Neutrophil (primary cell): Measurements from ENCODE around the gene WDR82.

Experiments used
- H3K27ac ChIP-seq: fragments of 200-600 bp; sonication (generic); 2 replicates; pipeline ENCODE4 v1.5.1; 2016; ENCODE audit warnings: mild to moderate bottlenecking, moderate library complexity
- H3K27me3 ChIP-seq: fragments of 200-600 bp; sonication (generic); 2 replicates; pipeline ENCODE4 v1.6.0; 2016; ENCODE audit warnings: mild to moderate bottlenecking
- H3K36me3 ChIP-seq: fragments of 200-600 bp; sonication (generic); 2 replicates; pipeline ENCODE4 v1.5.1; 2017
- H3K4me1 ChIP-seq, 2 experiments: fragments of 200-600 bp in 1 of 2; sonication (generic) in 1 of 2; 1 replicate in 1 of 2; 2 replicates in 1 of 2; pipeline versions ENCODE4 v1.5.1 to v1.6.1; 2013 to 2016; ENCODE audit warnings: low read depth in 1 of 2, low read length in 1 of 2, mild to moderate bottlenecking in 1 of 2, moderate library complexity in 1 of 2; ENCODE audit not compliant: control insufficient read depth in 1 of 2, insufficient read depth in 1 of 2
- H3K4me3 ChIP-seq, 2 experiments: fragments of 200-600 bp in 1 of 2; sonication (generic) in 1 of 2; 1 replicate in 1 of 2; 2 replicates in 1 of 2; pipeline ENCODE4 v1.5.1; 2013 to 2016; ENCODE audit warnings: low read depth in 1 of 2, low read length in 1 of 2, mild to moderate bottlenecking in 1 of 2, moderate library complexity in 1 of 2
- H3K9me3 ChIP-seq: fragments of 200-600 bp; sonication (generic); 2 replicates; pipeline ENCODE4 v1.5.1; 2016
- CTCF ChIP-seq: fragments of 200-600 bp; sonication (generic); IDR thresholded peaks from 2 replicates; pipeline ENCODE4 v1.5.1; 2016; ENCODE audit warnings: antibody characterized with exemption

WDR82 gene

GRCh38 chr3:52238193-52238760 lies 40.2 kb downstream of the WDR82 start:
- TF ChIP-seq CTCF: no peak
- Histone ChIP-seq H3K36me3 (peaks cover 27% of the 10 kb centered on the region), H3K4me3 (peak overlapping the region; percentile 93 to 100), H3K27me3 (no peaks in the 10 kb centered on the region), H3K9me3 (no peaks in the 10 kb centered on the region), H3K27ac (peak overlapping the region; percentile 97), H3K4me1 (peaks cover 48 to 61% of the 10 kb centered on the region in 2 experiments)

GRCh38 chr3:52237657-52238172 lies 40.7 kb downstream of the WDR82 start:
- peaks cover 53 to 60% of the 10 kb centered on the region in 2 experiments for H3K4me1 ChIP-seq
- H3K9me3 ChIP-seq: no peaks in the 10 kb centered on the region
- no peaks in the 10 kb centered on the region for H3K27me3 ChIP-seq
- peak overlapping the region; percentile 97 for H3K27ac ChIP-seq
- peak overlapping the region; percentile 93 to 100 for H3K4me3 ChIP-seq
- TF ChIP-seq CTCF: no peak
- peaks cover 33% of the 10 kb centered on the region for H3K36me3 ChIP-seq

- Histone ChIP-seq H3K9me3 (no peaks in the 10 kb centered on the region), H3K36me3 (peaks cover 38% of the 10 kb centered on the region), H3K27me3 (no peaks in the 10 kb centered on the region), H3K27ac (peak overlapping the region; percentile 97), H3K4me3 (peak overlapping the region; percentile 93 to 100), H3K4me1 (peaks cover 57 to 65% of the 10 kb centered on the region in 2 experiments)
- no peak for TF ChIP-seq CTCF
These were observed 41.3 kb downstream of the WDR82 start for GRCh38 chr3:52237006-52237656.

- Histone ChIP-seq H3K27ac (peak overlapping the region; percentile 97), H3K4me3 (peak overlapping the region; percentile 93 to 100), H3K4me1 (peaks cover 64 to 70% of the 10 kb centered on the region in 2 experiments), H3K36me3 (peaks cover 45% of the 10 kb centered on the region), H3K27me3 (no peaks in the 10 kb centered on the region), H3K9me3 (no peaks in the 10 kb centered on the region)
- TF ChIP-seq CTCF: no peak
These were observed 42.0 kb downstream of the WDR82 start for GRCh38 chr3:52236424-52236886.

- H3K27me3 ChIP-seq: no peaks in the 10 kb centered on the region
- TF ChIP-seq CTCF: no peak
- peak overlapping the region; percentile 63 for H3K27ac ChIP-seq
- no peak overlapping the region for H3K4me3 ChIP-seq
- peaks cover 55 to 59% of the 10 kb centered on the region in 2 experiments for H3K4me1 ChIP-seq
- peaks cover 62% of the 10 kb centered on the region for H3K36me3 ChIP-seq
- H3K9me3 ChIP-seq: no peaks in the 10 kb centered on the region
These were observed 43.7 kb downstream of the WDR82 start for GRCh38 chr3:52234516-52235447.
